Mucosa of descending colon (tissue), 3 donors: ENCODE results near the gene ACTMAP. TPM values are rescaled to one million over a fixed set of nuclear protein-coding genes. Genes with fewer than 3 reads are reported as not detected.

ENCODE experiments used
- ATAC-seq: fragments of 200-7000 bp; cut with Tn5 transposase; one replicate; pipeline ENCODE4 v1.9.1; 2020; ENCODE audit warnings: mild to moderate bottlenecking, moderate library complexity
- DNase-seq, 3 donors: peaks; one replicate each; pipeline ENCODE4 v3.0.0-alpha.2; 2020
- H3K36me3 ChIP-seq: fragments of 200-600 bp; one replicate; pipeline ENCODE4 v1.8.0; 2021; ENCODE audit warnings: low read depth, mild to moderate bottlenecking
- H3K4me1 ChIP-seq: fragments of 200-600 bp; one replicate; pipeline ENCODE4 v1.8.0; 2021; ENCODE audit warnings: low read depth, mild to moderate bottlenecking
- H3K4me3 ChIP-seq: fragments of 200-600 bp; one replicate; pipeline ENCODE4 v1.8.0; 2021; ENCODE audit warnings: mild to moderate bottlenecking
- H3K9me3 ChIP-seq: fragments of 200-600 bp; one replicate; pipeline ENCODE4 v1.8.0; 2021; ENCODE audit warnings: mild to moderate bottlenecking
- intact Hi-C, 2 donors: fragments of 100-400 bp; cut with DNase I in 1 of 2; cut with micrococcal nuclease in 1 of 2; formaldehyde crosslinking; loops; one replicate each; pipeline versions ENCODE4 v1.11.0 to v1.11.1; 2022; cut with DNase I, micrococcal nuclease
- total RNA-seq, 3 donors: library from RNA; stranded (reverse); fragmentation: NEBNext Ultra II Directional in 2 of 3; extraction: Animal tissue kit (Norgen Biotek cat#: 25700) in 2 of 3; gene quantifications; one replicate each; pipeline versions ENCODE4 v1.2.1 to v1.2.4, GENCODE V29; 2021 to 2023
- TF ChIP-seq, protein P1 (sequence below): fragments of 200-600 bp; IDR thresholded peaks from one replicate; pipeline ENCODE4 v1.8.0; 2022; ENCODE audit warnings: antibody characterized with exemption, mild to moderate bottlenecking
- donor health status: DM: no; HTN: no; CAD: no; lungs with moderate emphysema.
- donor health status: DM: no; HTN: no; CAD: no.
- donor health status: DM: no; HTN: yes; CAD: no.

ACTMAP gene
- total RNA-seq, 3 donors from 2014 or later: 10.9 to 16.7 (median 13.8) TPM

DNA sequence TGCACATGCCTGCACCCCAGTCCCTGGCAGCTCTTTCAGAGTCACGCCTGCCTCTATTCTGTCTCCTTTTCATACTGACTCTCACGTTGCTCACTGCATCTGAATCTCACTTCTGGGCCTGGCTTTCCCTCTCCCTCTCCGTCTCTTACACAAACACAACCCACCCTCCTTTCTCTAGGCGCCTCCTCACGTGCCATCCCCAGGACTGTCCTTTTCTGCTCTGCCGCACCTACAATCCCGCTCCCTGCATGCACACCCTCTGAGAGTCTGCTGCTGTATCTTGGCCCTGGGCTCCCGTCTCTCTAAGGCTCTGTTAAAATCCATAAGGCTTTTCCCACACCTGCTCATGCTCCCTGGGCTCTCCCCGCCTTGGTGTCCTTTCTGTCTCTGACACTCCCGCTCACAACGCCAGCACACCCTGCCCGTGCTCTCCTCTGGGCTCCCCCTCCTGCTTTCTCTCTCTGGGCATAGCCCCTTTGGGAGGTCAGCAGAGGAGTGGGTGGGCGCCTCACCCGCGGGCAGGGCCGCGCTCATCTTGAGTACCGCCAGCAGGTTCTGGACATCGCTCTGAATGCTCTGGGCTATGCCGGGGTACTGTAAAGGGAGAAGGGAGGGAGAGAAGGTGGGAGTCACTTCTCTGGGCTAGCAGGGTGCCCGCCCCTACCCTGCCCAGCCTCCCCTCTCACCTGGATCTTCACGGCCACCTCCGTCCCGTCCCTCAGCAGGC lies 47.1 kb downstream of the ACTMAP start:
- Histone ChIP-seq H3K4me3 (no peak overlapping the region), H3K9me3 (no peaks in the 10 kb centered on the region), H3K36me3 (peaks cover 3% of the 10 kb centered on the region), H3K4me1 (no peaks in the 10 kb centered on the region)
- TF ChIP-seq, protein P1, sequence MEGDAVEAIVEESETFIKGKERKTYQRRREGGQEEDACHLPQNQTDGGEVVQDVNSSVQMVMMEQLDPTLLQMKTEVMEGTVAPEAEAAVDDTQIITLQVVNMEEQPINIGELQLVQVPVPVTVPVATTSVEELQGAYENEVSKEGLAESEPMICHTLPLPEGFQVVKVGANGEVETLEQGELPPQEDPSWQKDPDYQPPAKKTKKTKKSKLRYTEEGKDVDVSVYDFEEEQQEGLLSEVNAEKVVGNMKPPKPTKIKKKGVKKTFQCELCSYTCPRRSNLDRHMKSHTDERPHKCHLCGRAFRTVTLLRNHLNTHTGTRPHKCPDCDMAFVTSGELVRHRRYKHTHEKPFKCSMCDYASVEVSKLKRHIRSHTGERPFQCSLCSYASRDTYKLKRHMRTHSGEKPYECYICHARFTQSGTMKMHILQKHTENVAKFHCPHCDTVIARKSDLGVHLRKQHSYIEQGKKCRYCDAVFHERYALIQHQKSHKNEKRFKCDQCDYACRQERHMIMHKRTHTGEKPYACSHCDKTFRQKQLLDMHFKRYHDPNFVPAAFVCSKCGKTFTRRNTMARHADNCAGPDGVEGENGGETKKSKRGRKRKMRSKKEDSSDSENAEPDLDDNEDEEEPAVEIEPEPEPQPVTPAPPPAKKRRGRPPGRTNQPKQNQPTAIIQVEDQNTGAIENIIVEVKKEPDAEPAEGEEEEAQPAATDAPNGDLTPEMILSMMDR: no peak
- ATAC-seq: no peak
- no peak for DNase-seq
- intact Hi-C loops: no loop called here

DNA sequence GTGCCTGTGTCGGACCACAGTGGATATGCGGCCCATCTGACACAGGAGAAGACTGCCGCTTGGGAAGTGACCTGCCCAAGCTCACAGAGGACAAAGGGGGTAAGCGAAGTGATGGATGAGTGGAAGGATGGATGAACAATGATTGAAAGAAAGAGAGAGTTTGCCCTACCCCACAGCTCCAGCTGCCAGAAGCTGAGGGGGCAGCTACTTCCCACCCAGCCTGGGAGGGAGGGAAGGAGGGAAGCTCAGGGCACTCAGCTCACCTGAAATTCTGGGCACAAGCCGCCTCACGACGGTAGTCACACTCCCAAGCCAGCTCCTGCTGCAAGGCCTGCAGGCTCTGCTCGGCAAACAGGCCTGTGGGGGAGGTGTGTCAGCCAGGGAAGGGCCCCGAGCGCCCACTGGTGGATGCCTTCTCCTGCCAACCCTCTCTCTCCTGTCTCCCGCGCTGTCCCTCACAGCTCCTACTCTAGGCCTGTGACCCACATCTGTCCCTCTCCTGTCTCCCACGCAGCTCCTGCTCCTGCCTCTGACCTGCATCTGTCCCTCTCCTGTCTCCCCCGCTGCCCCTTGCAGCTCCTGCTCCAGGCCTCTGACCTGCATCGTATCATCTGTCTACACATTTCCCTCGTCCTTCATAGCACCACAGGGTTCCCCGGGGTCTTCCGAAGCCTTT lies 47.8 kb downstream of the ACTMAP start:
- DNase-seq (peak in 2 of 3 donors; percentile 41), ATAC-seq (peak; percentile 67)
- intact Hi-C loops: no loop called here
- H3K36me3 ChIP-seq: peaks cover 3% of the 10 kb centered on the region
- no peak overlapping the region for H3K4me3 ChIP-seq
- TF ChIP-seq, protein P1: no peak
- no peaks in the 10 kb centered on the region for H3K4me1 ChIP-seq
- no peaks in the 10 kb centered on the region for H3K9me3 ChIP-seq

DNA sequence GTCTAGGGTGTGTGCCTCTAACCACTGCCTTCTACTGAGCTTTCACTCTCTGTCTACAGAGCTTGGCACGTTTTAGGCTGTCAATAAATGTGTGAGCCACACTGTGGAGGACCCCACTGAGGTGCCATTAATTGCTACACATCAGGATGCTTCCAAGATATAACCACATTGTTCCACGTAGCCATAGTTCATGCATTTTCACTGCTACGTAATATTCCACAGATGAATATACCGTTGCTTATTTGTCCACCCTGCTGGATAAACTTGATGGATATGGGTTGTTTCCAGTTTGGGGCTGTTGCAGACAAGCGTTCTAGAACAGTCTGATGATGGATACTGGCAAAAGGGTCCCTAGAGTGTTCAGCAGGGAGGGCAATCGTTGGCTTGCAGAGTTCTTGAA lies 48.5 kb downstream of the ACTMAP start:
- H3K4me1 ChIP-seq: no peaks in the 10 kb centered on the region
- peaks cover 3% of the 10 kb centered on the region for H3K36me3 ChIP-seq
- ATAC-seq: no peak
- intact Hi-C loops: no loop called here
- H3K4me3 ChIP-seq: no peak overlapping the region
- no peaks in the 10 kb centered on the region for H3K9me3 ChIP-seq
- no peak for DNase-seq
- TF ChIP-seq, protein P1: no peak

DNA sequence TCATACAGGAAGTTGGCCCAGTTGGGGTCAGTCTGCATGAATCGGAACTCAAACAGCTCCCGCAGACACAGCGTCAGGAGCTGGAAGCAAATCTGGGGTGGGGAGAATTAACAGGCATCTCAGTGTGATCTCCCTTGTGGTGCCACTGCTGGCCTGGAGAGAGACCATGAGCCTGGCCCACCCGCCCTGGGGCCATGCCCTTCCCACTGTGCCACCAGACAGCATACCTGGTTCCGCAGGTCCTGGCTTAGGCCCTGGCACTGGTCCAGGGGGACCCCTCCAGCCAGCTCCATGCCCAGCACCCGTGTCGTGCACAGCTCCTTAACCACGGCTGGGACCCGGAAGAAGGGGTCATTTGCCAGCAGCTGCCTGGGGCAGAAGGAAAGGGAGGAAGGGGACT lies 50.2 kb downstream of the ACTMAP start:
- intact Hi-C loops: no loop called here
- DNase-seq: no peak
- no peak for ATAC-seq
- H3K9me3 ChIP-seq: no peaks in the 10 kb centered on the region
- H3K36me3 ChIP-seq: peaks cover 3% of the 10 kb centered on the region
- H3K4me1 ChIP-seq: no peaks in the 10 kb centered on the region
- H3K4me3 ChIP-seq: no peak overlapping the region
- TF ChIP-seq, protein P1: no peak

DNA sequence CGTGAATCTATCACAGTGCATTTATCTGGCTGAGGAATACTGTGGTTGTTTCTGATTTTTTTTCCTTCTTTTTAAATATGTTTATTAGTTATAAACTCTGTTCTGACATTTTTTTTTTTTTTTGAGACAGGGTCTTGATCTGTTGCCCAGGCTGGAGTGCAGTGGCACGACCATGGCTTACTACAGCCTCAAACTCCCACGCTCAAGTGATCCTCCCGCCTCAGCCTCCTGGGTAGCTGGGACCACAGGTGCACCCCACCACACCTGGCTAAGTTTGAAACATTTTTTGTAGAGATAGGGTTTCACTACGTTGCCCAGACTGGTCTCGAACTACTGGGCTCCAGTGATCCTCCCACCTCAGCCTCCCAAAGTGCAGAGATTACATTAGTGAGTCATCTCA lies 53.3 kb downstream of the ACTMAP start:
- no peaks in the 10 kb centered on the region for H3K36me3 ChIP-seq
- H3K4me3 ChIP-seq: no peak overlapping the region
- TF ChIP-seq, protein P1: no peak
- no peak for ATAC-seq
- intact Hi-C loops: no loop called here
- DNase-seq: no peak
- no peaks in the 10 kb centered on the region for H3K9me3 ChIP-seq
- H3K4me1 ChIP-seq: no peaks in the 10 kb centered on the region
